WTC11 (cell line): ENCODE measurements around the gene KRTAP10-10.

Source experiments
- CREB1 ChIP-seq: sonication (generic); formaldehyde crosslinking; IDR thresholded peaks from 2 replicates; pipeline ENCODE4 v1.8.0; 2023; ENCODE audit warnings: mild to moderate bottlenecking, missing genetic modification reagents
- CREM ChIP-seq: sonication (generic); formaldehyde crosslinking; IDR thresholded peaks from 2 replicates; pipeline ENCODE4 v1.8.1; 2022; ENCODE audit warnings: mild to moderate bottlenecking, missing genetic modification reagents, moderate library complexity
- E2F1 ChIP-seq: sonication (generic); formaldehyde crosslinking; IDR thresholded peaks from 2 replicates; pipeline ENCODE4 v1.8.0; 2022; ENCODE audit warnings: mild to moderate bottlenecking, missing genetic modification reagents
- ELF4 ChIP-seq: sonication (generic); formaldehyde crosslinking; IDR thresholded peaks from 2 replicates; pipeline ENCODE4 v1.8.1; 2022; ENCODE audit warnings: low read depth, mild to moderate bottlenecking, moderate library complexity, missing genetic modification reagents
- HMGXB4 ChIP-seq: sonication (generic); formaldehyde crosslinking; IDR thresholded peaks from 2 replicates; pipeline ENCODE4 v1.8.1; 2023; ENCODE audit warnings: mild to moderate bottlenecking, moderate library complexity, missing genetic modification reagents
- MAX ChIP-seq: sonication (generic); formaldehyde crosslinking; IDR thresholded peaks from 2 replicates; pipeline ENCODE4 v1.8.0; 2022; ENCODE audit warnings: mild to moderate bottlenecking, missing genetic modification reagents
- TEAD1 ChIP-seq: sonication (generic); formaldehyde crosslinking; IDR thresholded peaks from 2 replicates; pipeline ENCODE4 v1.8.0; 2022; ENCODE audit warnings: mild to moderate bottlenecking, missing genetic modification reagents
- ZBTB21 ChIP-seq: sonication (generic); formaldehyde crosslinking; IDR thresholded peaks from 2 replicates; pipeline ENCODE4 v1.8.1; 2023; ENCODE audit warnings: mild to moderate bottlenecking, missing genetic modification reagents, borderline replicate concordance
- ZNF317 ChIP-seq: sonication (generic); formaldehyde crosslinking; IDR thresholded peaks from 2 replicates; pipeline ENCODE4 v1.8.1; 2023; ENCODE audit warnings: low read depth, mild to moderate bottlenecking, moderate library complexity, missing genetic modification reagents, borderline replicate concordance
- TF ChIP-seq, protein P1 (sequence below): fragments of 200-600 bp; IDR thresholded peaks from 2 replicates; pipeline ENCODE4 v1.8.0; 2022; ENCODE audit warnings: antibody characterized with exemption
- TF ChIP-seq, protein P2 (sequence below): sonication (generic); formaldehyde crosslinking; IDR thresholded peaks from 2 replicates; pipeline ENCODE4 v1.8.1; 2023; ENCODE audit warnings: mild to moderate bottlenecking, missing genetic modification reagents, moderate library complexity
- TF ChIP-seq, protein P3 (sequence below): sonication (generic); formaldehyde crosslinking; IDR thresholded peaks from 2 replicates; pipeline ENCODE4 v1.8.1; 2023; ENCODE audit warnings: mild to moderate bottlenecking, missing genetic modification reagents

- TF ChIP-seq, protein P1, sequence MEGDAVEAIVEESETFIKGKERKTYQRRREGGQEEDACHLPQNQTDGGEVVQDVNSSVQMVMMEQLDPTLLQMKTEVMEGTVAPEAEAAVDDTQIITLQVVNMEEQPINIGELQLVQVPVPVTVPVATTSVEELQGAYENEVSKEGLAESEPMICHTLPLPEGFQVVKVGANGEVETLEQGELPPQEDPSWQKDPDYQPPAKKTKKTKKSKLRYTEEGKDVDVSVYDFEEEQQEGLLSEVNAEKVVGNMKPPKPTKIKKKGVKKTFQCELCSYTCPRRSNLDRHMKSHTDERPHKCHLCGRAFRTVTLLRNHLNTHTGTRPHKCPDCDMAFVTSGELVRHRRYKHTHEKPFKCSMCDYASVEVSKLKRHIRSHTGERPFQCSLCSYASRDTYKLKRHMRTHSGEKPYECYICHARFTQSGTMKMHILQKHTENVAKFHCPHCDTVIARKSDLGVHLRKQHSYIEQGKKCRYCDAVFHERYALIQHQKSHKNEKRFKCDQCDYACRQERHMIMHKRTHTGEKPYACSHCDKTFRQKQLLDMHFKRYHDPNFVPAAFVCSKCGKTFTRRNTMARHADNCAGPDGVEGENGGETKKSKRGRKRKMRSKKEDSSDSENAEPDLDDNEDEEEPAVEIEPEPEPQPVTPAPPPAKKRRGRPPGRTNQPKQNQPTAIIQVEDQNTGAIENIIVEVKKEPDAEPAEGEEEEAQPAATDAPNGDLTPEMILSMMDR = no peak
- TF ChIP-seq ZBTB21 (CRISPR knock-in tag) (no peak), ZNF317 (no peak), ELF4 (no peak), MAX (CRISPR knock-in tag) (no peak), E2F1 (no peak), CREM (CRISPR knock-in tag) (no peak), CREB1 (CRISPR knock-in tag) (no peak), TEAD1 (no peak), HMGXB4 (CRISPR knock-in tag) (no peak)
- TF ChIP-seq, protein P2, sequence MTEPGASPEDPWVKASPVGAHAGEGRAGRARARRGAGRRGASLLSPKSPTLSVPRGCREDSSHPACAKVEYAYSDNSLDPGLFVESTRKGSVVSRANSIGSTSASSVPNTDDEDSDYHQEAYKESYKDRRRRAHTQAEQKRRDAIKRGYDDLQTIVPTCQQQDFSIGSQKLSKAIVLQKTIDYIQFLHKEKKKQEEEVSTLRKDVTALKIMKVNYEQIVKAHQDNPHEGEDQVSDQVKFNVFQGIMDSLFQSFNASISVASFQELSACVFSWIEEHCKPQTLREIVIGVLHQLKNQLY (CRISPR knock-in tag) = no peak
- TF ChIP-seq, protein P3, sequence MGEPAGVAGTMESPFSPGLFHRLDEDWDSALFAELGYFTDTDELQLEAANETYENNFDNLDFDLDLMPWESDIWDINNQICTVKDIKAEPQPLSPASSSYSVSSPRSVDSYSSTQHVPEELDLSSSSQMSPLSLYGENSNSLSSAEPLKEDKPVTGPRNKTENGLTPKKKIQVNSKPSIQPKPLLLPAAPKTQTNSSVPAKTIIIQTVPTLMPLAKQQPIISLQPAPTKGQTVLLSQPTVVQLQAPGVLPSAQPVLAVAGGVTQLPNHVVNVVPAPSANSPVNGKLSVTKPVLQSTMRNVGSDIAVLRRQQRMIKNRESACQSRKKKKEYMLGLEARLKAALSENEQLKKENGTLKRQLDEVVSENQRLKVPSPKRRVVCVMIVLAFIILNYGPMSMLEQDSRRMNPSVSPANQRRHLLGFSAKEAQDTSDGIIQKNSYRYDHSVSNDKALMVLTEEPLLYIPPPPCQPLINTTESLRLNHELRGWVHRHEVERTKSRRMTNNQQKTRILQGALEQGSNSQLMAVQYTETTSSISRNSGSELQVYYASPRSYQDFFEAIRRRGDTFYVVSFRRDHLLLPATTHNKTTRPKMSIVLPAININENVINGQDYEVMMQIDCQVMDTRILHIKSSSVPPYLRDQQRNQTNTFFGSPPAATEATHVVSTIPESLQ = no peak
Observed at GRCh38 chr21:44589094-44589493, 48.1 kb upstream of the KRTAP10-10 start.
